ENCODE measurements around the gene CD40LG.

DNA sequence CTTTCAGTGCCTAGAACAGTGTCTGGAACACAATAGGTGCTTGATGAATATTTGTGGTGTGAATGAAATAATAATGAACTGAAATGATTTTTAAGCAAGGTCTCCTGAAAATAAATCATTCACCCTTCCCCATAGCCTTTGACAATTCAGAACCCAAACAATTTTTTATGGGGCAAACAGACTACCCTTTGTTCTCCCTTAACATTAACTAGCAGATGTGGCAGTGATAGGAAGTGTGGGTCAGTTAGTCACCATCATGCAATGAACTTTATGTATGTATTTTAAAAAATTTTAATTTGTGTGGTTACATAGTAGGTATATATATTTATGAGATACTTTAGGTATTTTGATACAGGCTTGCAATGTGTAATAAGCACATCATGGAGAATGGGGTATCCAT lies 27.2 kb upstream of the CD40LG start:
- TF ChIP-seq CTCF (IDR thresholded peaks at IDR 0.05; ENCODE audit: low read depth, low read length) (no peak), POLR2A (IDR thresholded peaks at IDR 0.05; ENCODE audit: extremely low read depth, insufficient read length) (no peak), MYC (IDR thresholded peaks at IDR 0.05; ENCODE audit: low read depth, low read length) (no peak)
- TF ChIP-seq, protein P1, sequence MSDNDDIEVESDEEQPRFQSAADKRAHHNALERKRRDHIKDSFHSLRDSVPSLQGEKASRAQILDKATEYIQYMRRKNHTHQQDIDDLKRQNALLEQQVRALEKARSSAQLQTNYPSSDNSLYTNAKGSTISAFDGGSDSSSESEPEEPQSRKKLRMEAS (IDR thresholded peaks at IDR 0.05; ENCODE audit: low read depth, low read length) = no peak
